Measurements from ENCODE around the gene USH2A.

The USH2A gene

GRCh38 chr1:216123446-216124191, 299.6 kb downstream of the USH2A start:
- DNase-seq: no peak

DNA sequence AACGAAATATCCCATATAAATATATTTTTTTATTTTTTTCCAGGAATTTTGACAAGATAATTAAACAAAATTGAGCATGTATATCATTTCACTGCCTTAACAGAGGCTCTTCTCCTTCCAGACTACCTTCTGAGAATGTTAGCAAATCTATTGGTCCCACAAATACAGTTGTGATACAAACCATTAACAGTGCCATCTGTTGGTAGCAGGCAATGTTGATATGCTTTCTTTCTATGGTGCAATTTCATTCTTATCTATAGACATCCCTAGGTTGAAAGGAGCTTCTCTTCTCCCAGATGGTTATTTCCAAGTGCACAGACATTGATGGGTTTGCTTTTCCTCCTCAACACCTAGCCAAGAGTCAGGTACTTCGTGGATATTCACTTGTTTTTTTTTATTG, 303.6 kb downstream of the USH2A start:
- DNase-seq: no peak

- DNase-seq: no peak
These were observed 309.1 kb downstream of the USH2A start for GRCh38 chr1:216114180-216114579.

DNA sequence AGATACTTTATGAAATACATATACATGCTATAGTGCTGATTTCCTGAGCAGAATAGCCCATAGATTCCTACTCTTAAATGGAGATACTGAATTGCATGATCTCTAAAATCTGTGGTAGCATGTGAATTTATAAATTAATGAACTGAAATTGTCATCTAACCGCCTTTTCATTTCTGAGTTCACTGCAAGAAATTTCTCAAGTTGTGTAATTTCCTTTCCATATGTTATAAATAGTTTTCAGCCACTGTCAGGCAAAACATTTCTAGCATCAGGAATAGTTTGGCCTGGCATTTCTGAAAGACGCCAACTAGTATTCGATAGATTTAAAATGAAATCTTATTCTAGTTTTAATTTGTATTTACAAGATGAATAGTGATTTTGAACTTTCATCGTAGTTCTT, 310.1 kb downstream of the USH2A start:
- DNase-seq: no peak

DNA sequence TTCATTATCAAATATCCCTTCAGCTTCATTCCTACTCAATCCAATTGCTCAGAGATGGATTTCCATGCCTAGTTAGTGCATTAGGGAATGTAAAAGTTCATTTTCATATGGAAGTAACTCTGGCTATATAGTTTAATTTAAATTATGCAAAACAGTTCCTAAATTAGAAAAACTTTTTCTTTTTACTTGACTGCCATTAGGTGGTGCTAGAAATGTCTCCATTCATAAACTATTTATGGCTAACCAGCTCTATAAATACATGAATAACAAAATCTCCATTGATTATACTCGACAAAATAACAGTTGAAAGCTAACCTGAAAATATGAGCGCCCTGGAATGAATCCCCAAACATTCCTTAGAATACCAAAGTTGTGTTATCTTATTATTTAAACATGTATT, 311.4 kb downstream of the USH2A start:
- no peak for DNase-seq

DNA sequence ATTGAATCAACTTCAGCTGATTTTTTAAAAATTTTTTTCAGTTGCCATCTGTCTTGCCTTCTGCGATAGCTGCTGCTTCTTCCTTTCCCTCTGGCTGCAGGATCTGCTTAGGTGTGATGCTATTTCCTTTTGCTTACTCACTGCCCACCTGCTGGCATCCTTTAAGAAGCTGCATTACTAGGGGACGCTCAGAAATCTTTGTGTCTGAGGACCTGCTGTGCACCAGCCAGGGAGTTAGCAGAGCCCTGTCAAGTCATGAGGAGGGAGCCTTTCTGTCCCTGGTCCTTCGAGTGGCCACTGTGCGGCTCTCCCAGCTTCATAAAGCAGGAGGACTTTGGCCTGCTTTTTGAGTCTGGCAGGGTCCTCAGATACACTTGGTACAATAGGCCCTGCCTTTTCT, 327.8 kb downstream of the USH2A start:
- DNase-seq: peak; percentile 11

- peak; percentile 82 for DNase-seq
These were observed 332.7 kb downstream of the USH2A start for GRCh38 chr1:216090556-216090955.

GRCh38 chr1:216086678-216087077, 336.6 kb downstream of the USH2A start:
- no peak for DNase-seq

DNA sequence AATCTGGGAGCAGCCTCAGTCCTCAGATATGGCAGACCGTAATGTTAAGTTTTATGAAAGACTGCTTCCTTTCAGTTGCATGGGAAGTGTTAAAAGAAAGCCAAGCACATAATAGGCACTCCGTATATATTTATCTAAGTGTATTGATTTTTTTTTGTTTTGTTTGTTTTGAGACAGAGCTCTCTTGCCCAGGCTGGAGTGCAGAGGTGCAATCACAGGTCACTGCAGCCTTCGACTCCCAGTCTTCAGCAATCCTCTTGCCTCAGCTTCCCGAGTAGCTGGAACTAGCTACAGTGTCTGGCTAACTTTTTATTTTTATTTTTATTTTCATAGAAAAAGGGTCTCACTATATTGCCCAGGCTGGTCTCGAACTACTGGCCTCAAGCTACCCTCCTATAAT, 341.8 kb downstream of the USH2A start:
- DNase-seq: no peak

- no peak for DNase-seq
These were observed 346.5 kb downstream of the USH2A start for GRCh38 chr1:216076751-216077150.

DNA sequence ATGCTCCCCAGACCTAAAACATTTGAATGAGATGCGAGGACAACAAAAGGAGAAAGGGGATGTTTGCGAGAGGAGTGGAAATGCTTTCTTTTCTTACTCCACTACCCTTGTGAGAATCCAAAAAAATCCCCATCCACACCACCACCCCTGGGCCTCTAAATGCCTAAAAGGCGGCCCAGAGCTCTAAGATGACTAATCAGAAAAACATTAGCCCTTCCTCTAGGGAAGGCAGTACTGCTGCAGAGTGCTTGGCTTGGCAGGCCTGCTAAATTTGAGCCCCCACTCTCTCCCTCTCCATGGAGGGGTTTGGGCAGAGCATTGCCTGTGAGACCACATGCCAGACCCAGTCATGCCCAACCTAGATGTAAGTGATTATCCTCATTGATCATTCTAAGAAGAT, 347.9 kb downstream of the USH2A start:
- no peak for DNase-seq

- DNase-seq: no peak
These were observed 349.3 kb downstream of the USH2A start for GRCh38 chr1:216073793-216074595.

GRCh38 chr1:216071262-216071661, 352.0 kb downstream of the USH2A start:
- no peak for DNase-seq

DNA sequence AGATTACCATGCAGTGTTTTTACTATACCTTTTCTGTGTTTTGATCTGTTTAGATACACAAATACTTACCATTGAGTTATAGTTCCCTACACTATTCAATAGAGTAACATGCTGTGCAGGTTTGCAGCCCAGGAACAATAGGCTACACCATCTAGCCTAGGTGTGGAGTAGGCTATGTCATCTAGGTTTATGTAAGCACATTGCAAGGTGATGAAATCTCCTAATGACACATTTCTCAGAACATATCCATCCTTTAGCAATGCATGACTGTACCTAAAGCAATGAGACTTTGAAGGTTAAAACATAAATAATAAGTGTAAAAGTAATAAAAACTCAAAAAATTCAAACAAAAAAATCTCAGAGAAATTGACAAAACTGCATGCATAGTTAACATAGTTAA, 358.6 kb downstream of the USH2A start:
- DNase-seq: no peak

- DNase-seq: no peak
These were observed 365.3 kb downstream of the USH2A start for GRCh38 chr1:216057947-216058346.

DNA sequence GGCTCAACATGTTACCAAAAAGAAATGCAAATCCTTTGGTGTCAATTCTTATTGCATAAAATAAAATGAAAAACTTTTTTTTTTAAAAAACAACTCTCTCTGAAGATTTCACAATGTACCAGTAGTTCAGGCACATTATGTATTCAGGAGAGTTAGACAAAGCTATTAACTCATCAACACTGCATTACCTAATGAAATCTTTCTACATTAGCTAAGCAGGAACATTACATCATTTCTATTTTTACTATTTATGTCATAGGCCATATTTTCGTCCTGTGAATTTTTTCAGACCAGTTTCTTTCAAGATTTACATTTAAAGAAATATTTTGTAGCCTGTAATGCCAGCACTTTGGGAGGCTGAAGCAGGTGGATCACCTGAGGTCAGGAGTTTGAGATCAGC, 366.2 kb downstream of the USH2A start:
- no peak for DNase-seq

GRCh38 chr1:216055004-216055403, 368.2 kb downstream of the USH2A start:
- peak; percentile 33 for DNase-seq

DNA sequence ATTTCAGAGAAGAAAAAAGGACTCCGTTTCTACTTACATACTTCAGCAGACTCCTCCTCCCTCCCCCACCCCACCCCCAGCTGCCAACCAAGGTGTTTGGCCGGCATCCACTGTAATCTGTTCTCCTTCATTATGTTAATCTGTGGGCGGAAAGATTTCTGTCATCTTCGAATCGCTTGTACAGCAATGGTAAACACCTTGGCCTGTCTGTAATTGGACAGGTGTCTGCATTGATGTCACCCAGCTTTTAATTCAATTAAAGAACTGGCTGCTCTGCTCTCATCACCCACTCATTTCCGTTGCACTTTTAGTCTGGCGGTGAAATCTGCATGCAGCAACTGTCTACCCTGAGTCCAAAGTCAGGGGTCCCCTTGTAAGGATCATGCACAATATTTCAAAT, 368.6 kb downstream of the USH2A start:
- peak; percentile 12 for DNase-seq

GRCh38 chr1:216051071-216051470, 372.2 kb downstream of the USH2A start:
- no peak for DNase-seq

DNA sequence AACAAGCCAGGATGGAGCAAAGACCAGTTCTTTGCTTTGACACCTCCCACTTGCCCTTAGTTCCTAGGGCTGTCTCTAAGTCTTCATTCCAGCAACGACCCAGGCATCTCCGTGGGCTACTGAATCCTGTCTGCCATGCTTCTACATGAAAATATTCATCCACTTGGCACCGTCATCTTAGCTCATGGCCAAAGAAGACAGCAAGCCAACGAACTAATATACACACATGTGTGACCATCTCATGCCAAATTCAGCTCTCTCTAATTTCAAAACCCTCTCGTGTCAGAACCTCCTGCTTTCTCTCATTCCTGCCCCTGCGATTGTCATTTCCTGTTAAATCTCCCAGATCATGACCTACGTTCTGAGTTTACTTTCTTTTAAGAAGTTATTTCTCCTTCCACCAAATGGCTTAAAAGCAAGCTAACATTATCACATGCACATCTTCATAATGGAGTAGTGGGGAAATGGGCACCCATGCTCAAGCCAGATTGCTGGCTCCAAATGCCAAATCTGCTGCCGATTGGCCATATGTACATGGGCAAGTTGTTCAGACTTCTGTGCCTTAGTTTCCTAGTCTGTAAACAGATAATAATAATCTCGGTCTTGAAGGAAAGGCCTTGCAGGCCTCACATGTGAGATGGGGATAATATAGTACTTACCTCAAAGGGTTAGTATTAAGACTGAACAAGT, 373.4 kb downstream of the USH2A start:
- no peak for DNase-seq

DNA sequence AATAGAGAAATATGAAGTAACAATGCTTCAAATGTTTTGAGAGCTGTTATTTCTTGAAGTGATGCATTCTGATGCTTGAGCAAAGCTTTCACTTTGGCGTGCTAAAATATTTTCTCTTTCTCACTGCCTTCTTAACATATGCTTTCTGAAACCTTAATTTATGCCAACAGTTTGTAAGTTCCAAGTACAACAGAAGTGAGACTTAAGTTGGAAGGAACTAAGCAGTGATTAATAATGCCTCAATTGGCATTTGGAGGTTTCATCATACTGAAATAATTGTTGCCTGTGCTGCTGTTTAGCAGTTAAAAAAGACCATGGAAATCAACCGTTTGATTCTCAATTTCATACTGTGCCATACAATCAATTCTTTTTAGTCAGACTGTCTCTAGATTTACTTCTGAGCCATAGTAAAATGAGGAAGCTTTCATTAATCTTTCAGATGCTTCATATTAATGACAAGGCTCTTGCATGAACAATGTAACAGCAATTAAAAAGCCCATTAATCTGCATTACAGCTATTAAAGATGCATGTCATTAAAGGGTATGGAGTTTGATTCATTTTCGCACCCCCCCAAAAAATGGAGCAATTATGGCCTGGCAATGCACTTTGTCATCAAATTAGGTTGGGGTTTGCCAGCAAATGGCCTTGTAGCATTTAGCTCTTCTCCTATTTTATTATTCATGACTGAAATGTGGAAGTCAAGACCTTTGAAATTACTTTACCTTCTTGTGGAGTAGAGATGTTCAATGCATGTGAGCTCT, 375.3 kb downstream of the USH2A start:
- no peak for DNase-seq

GRCh38 chr1:216046336-216046735, 376.9 kb downstream of the USH2A start:
- DNase-seq: no peak

DNA sequence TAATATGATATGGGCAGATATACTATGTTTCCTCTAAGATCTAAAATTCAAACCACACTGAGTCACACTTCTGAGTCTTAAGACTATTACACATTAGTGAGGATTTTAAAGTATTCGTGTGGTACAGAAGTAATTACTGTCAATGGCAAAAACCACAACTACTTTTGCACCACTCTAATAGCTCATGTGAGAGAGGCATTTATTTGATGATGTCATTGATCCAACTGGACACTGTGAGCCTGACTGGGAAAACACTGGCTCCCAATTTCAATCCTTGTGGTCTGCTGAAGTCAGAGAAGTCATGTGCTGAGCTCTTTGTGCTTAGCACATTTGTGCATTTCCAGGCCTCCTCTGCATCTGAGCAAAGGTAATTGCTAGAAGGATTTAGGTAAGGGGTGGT, 377.8 kb downstream of the USH2A start:
- DNase-seq: no peak

Measured in eye (tissue), 1 donor.